ENCODE measurements around the gene IL34. TPM values are rescaled to one million over a fixed set of nuclear protein-coding genes. Genes with fewer than 3 reads are reported as not detected.
A peak's percentile ranks its signal among the peaks of the same experiment; 100 is the strongest.
"Not testable (repeated sequence)": the region's sequence is repeated elsewhere in the genome, so short reads cannot be mapped to it uniquely, and the experiment has no call there.

The IL34 gene
- polyA plus RNA-seq (2013, experiment 1 of 2; ENCODE audit: insufficient read length), result 0.37 TPM
- polyA plus RNA-seq (2013, experiment 2 of 2; ENCODE audit: insufficient read length), result 2.1 TPM

DNA sequence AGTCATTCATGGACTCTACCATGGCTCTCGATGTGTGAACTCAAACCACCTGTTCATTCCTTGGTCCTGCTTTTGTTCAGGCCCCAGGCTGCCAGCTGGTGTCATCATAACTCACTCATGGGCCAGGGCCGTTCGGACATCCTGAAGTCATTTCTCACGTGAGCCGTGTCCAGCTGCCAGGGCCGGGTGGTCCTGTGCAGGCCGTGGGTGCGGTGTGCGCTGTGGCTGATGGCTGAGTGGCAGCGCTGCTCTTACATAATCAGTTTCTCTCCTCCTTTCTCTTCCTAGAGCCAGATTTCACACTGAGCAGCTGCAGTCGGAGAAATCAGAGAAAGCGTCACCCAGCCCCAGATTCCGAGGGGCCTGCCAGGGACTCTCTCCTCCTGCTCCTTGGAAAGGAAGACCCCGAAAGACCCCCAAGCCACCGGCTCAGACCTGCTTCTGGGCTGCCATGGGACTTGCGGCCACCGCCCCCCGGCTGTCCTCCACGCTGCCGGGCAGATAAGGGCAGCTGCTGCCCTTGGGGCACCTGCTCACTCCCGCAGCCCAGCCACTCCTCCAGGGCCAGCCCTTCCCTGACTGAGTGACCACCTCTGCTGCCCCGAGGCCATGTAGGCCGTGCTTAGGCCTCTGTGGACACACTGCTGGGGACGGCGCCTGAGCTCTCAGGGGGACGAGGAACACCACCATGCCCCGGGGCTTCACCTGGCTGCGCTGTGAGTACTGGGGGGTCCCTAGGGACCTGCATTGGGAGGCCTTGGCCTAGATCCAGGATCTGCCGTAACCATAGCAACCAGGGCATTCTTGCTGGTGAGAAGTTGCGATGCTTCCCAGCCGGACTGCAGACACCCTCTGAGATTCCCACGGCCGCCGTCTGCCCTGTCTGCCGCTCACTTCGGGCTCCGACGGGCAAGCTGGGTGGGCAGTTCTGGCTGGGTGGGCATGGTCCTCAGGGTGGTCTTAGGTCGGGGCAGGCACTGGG is at the start of gene IL34:
Gene IL34 (plus strand): TSS at position 300 of the 982 bp plus-strand sequence. CDS start 389 bp downstream, at position 689.
- DNase-seq, result no peak

DNA sequence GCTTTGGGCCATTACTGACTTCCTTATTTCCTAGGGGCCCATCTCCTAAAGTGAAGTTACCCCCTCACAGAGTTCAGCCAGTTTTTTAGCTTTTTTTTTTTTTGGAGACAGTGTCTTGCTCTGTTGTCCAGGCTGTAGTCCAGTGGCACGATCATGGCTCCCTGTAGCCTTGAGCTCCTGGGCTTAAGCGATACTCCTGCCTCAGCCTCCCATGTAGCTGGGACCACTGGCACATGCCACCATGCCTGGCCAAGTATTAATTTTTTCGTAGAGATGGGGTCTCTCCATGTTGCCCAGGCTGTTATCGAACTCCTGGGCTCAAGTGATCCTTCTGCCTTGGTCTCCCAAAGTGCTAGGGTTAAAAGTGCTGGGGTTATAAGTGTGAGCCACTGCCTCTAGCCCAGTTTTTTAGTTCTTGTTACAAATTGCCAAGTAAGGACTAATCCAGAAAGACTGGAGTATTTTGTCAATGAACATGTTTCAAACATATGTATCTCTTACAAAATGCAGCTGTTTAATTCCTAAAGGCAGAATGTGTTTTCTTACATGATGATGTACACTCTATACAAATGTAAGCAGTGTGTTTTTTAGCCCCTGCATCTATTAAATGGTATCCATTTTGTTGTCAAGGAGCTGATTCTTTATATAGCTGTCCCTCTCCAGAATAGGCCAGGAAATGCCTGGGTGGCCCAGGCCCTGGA is 49.1 kb upstream of the IL34 start:
- DNase-seq, result no peak

DNA sequence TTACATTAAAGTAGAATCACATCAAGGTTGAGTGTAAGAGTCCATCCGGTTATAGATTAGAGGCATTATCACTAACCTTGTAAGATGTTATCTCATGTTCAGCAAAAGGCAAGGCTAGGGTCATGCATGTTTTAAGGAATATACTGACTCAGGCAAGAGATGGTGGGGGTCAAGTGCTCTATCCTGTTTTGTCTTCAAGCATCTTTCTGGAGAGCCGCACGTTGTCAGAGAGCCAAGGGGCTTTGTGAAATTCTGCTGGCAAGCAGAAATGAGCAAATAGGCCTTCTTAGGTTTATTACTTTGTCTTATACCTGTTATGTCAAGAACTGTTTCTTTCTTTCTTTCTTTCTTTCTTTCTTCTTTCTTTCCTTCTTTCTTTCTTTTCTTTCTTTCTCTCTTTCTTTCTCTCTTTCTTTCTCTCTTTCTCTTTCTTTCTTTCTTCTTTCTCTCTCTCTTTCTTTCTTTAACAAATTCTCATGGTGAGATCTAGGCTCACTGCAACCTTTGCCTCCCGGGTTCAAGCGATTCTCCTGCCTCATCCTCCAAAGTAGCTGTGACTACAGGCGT is 47.3 kb upstream of the IL34 start:
- DNase-seq, result no peak

DNA sequence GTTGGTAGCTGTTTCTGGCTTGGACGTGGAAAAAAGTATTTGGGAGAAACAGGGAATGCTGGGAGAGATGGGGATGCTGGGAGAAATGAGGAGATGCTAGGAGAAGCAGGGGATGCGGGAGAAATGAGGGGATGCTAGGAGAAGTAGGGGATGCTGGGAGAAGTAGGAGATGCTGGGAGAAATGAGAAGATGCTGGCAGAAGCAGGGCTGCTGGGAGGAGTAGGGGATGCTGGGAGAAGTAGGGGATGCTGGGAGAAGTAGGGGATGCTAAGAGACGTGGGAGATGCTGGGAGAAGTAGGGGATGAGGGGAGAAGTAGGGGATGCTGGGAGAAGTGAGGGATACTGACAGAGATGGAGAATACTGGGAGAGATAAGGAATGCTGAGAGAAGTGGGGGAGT is 45.6 kb upstream of the IL34 start:
- no peak for DNase-seq

DNA sequence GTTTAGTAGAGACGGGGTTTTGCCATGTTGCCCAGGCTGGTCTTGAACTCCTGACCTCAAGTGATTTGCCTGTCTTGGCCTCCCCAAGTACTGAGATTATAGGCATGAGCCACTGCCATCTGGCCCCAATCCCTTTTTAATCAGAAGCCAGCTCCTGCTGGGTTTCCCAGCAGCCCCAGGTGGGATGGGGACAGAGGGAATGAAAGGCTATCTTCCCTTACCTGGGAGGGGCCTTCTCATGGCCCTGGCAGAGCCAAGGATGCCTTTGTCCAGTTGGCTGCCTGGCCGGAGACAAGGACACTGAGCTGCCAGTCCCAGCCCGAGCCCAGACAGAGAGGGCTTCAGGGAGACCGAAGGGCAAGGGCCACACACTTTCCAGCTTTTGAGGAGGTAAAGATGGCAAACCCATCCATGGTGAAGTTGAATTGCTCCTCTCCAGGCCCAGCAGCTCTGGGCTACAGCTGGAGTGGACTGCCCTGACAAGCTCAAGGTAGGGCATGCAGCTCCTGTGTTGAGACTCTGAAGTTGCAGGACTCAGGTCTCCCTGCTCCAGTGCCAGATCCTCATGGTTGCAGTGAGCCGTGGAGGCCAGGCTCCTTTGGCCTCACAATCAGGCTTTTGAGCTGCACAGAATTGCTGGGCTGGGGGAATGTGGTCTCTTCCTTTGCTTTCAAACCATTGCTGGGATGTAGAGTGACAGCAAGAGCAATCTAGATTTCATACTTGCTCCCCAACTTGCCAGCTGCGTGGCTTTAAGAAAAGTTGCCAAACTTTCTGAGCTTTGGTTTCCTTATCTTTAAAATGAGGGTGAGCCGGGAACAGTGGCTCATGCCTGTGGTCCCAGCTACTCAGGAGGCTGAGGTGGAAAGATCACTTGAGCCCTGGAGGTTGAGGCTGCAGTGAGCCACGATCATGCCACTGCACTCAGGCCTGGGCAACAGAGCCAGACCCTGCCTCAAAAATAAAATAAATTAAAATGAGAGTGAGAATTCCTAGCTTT is 44.5 kb upstream of the IL34 start:
- no peak for DNase-seq

DNA sequence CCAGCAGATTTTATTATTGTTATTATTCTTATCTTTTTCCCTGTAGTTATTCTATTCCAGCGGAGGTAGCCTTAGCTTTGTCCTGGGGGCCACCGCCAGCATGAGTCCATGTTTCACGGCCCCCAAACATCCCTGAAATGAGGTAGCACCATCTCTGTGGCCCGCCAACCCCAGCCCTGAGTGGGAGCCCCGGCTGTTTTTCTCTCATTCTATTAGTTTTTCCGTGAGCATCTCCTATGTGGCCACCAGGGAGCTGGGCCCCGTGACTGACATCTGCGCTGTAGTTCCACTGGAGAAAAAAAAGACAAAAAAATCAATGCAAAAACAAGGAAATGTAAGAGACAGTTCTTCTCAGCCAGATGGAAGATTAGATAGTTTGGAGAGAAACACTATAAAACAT is 43.5 kb upstream of the IL34 start:
- DNase-seq, result no peak

DNA sequence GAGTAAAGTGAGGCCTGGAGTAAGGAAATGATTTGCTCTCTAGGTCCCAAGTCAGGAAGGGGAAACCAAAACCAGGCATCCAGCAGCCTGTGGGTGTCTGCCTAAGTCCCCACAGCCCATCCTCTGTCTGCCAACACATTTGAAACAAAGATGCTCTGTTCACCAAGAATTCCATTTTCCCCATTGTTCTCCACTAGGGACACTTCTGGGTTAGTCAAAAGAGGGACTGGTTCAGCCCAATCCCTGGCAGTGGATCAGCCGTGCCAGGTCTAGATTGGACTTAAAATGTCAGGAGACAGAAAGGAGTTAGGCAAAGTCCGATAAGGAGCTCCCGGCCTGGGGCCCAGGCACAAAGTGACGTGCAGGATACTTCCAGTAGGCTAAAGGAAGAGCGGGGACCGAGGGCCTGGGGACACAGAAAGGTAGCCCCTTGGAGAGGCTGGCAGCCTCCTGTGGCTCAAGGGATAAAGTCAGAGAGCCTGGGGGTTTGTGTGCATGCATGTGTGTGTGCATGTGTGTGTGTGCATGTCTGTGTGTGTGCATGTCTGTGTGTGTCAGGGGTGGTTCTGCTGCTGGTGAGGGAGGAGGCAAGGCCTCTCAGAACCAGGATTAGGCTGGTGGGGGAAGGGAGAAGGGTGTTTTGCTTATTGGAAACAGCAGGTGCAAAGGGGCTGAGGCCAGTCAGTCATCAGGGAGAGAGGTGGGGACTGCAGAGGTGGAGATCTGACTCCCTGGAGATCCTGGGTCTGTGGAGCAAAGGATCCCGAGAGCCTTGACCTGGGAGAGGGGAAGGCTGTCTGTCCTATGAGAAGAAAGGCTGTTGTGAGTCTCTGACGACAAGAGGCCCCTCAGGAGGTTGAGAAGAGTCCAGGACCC is 41.7 kb upstream of the IL34 start:
- no peak for DNase-seq

DNA sequence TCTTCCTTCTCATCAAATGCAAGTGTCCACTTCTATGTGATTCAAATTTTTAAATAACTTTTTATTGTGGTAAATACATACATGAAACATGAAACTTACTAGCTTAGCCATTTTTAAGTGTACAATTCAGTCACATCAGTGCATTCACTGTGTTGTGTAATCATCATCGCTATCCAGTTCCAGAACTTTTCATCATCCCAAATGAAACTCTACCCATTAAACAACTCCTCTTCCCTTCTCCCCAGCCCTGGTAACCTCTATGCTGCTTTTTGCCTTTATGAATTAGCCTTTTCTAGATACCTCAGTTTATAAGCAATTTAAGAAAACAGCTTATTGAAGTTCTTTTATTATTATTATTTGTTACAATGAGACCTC is 41.1 kb upstream of the IL34 start:
- no peak for DNase-seq

DNA sequence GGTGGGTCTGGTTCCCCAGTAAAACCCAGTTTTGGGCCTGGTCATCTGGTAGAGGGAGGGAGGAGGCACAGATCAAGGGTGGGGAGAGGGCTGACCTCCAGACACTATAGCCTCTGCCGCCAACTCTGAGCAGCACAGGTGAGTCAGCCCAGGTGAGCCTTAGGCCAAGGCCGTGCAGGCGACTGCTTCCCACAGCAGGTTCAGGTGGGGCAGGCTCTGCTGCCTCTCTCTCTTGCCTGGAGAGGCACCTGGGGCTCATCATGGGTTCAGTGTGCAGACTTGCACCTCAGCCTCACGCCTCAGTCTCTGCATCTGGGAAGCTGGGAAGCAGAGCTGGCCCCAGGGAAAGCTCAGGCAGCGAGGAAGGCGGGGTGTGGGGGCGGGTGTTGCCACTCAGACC is 37.8 kb upstream of the IL34 start:
- no peak for DNase-seq

DNA sequence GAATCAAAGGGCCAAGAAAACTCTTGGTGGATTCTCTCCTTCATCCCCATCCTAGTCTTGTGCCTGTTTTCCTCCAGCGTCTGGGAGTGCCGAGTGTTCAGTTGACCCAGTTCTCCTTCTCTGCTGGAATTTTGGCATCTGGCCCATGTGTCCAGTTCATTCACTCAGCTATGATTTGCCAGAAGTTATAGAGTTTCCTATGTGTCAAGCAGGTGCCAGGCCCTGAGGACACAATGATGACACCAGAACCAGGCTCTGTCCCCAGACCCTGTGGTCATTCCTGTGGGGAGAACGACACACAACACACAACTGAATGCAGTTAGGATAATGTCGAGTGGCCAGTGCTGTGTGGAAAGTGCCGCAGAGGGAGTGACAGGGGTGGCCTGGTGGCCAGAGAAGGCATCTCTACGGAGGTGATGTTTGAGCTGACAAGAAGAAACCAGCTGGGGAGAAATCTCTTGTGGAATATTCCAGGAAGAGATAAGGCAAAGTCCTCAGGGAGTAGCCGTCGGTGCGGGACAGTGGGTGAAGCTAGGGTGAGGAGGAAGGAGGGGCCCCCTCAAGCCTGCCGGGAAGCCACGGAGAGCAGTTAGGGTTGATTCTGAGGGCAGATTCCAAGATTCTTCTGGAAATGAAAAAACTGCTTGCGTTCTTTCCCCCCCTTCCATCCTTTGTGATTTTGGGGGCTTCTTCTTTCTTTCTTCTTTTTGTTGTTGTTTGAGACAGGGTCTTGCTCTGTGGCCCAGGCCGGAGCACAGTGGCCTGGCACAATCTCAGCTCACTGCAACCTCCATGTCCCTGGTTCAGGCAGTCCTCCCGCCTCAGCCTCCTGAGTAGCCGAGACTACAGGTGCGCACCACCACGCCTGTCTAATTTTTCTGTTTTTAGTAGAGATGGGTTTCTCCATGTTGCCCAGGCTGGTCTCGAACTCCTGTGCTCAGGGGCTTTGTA is 35.8 kb upstream of the IL34 start:
- no peak for DNase-seq

DNA sequence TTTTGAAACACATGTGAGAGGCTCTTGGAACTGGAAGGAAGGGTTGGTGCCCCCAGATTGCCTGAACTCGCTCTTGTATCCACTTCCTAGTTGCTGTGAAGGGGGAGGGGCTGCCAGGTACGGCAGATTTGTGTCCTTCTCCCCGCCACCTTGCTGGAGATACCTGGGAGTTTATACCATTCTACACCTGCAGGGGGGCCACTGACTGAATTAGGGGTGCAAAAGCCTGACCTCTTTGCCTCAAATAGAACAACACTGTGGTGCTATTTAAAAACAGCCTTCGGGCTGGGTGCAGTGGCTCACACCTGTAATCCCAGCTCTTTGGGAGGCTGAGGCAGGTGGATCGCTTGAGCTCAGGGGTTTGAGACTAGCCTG is 35.1 kb upstream of the IL34 start:
- no peak for DNase-seq

DNA sequence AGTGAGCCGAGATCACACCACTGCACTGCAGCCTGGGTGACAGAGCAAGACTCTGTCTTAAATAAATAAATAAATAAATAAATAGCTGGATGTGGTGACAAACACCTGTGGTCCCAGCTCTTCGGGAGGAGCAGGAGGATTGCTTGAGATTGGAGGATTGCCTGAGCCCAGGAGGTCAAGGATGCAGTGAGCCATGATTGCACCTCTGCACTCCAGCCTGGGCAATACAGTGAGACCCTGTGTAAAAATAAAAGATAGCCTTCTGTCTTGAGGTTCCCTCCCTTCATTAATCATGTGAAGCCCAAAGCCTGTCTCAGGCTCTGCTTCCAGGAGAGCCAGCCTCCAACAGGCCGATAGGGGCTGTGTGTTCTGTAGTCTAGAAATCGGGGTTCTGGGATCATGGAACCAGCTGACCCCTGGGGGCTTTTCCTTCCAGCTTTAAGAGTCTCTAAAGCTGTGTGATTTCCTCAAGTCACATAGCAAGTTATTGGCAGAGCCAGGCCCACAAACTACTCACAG is 34.5 kb upstream of the IL34 start:
- no peak for DNase-seq

DNA sequence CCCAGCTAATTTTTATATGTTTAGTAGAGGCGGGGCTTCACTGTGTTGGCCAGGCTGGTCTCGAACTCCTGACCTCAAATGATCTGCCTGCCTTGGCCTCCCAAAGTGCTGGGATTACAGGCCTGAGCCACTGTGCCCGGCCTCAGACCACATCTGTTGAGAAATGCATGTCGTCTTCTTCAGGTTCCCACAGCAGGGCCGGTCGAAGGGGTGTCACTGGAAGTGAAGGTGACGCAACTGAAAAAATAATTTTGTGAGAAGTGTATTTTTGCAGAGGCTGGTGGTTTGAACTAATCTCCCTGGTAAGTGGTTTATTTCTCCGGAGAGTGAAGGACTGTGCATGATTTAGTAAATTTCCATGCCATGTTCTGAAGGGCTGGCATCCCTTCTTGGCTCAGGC is 33.4 kb upstream of the IL34 start:
- DNase-seq, result no peak

DNA sequence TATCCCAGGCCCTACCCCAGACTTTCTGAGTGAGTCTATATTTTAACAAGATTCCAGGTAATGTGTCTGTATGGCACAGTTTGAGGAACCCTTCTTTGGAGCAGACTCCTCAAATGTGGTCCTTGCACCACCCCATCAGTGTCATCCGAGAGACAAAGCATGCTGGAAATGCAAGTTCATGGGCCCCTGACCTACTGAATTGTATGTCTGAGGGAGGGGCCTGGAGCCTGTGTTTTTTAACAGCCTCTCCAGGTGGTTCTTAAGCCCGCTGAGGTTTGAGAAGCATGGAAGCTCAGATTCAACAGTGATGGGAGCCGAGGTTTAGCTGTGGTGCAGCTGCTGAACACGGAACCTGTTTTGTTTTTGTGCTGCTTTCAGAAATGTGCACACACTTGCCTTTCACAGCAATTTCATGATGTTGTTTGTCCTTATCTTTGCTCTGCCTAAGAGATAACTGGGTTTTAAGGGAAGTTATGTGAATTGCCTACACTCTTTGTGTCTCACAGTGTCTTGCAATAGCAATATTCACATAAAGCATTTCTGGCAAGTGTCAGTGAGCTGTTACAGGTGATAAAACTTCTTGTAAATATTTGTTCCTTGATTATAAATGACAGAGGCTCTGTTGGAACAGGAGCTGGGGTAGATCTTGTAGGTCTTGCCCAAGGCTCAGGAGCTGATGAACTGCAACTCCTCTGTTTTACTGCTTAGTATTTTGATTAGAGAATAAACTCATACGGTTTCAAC is 32.0 kb upstream of the IL34 start:
- no peak for DNase-seq

DNA sequence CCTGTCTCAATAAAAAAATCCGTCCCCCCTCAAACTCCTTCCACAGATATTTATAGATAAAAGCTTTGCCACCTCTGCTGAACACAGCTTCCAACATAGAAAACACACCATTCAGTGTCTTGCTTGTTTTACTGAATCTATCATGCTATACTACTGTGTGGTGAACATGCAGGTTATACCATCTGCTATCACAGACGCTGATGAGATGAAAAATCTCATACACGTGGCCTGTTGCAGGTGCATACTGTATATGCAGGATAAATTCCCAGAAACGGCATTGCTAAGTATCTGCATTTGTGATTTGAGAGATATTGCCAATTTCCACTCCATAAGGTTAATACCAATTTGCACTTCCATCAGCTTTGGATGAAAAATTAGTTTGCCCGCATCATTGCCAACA is 30.4 kb upstream of the IL34 start:
- DNase-seq, result no peak

DNA sequence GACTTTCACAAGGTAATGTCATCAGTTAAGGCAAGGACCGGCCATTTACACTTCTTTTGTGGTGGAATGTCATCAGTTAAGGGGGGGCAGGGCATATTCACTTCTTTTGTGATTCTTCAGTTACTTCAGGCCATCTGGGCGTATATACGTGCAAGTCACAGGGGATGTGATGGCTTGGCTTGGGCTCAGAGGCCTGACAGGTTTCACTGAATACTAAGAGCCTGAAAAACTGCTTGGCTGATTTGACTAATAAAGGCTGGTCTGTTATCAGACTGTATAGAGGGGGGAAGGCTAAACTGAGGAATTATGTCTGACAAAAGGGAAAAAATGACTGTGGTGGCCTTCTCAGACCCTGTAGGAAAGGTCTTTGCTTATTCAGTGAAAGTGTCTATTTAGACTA is 24.5 kb upstream of the IL34 start:
- DNase-seq, result not testable (repeated sequence)

DNA sequence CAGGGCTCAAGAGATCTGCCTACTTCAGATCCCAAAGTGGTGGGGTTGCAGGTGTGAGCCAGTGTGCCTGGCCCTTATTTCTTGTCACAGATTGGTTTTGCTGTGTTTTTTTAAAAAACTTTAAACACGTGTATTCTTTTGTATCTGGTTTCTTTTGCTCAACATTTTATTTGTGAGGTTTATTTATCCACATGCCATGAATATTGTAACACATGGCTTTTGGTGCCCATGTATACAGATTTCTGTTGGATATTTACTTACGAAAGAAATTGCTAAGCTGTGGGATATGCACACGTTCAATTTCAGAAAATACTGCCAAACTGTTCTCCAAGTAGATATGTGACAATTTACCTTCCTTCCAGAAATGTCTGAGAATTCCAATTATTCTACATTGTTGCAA is 18.7 kb upstream of the IL34 start:
- DNase-seq, result no peak

DNA sequence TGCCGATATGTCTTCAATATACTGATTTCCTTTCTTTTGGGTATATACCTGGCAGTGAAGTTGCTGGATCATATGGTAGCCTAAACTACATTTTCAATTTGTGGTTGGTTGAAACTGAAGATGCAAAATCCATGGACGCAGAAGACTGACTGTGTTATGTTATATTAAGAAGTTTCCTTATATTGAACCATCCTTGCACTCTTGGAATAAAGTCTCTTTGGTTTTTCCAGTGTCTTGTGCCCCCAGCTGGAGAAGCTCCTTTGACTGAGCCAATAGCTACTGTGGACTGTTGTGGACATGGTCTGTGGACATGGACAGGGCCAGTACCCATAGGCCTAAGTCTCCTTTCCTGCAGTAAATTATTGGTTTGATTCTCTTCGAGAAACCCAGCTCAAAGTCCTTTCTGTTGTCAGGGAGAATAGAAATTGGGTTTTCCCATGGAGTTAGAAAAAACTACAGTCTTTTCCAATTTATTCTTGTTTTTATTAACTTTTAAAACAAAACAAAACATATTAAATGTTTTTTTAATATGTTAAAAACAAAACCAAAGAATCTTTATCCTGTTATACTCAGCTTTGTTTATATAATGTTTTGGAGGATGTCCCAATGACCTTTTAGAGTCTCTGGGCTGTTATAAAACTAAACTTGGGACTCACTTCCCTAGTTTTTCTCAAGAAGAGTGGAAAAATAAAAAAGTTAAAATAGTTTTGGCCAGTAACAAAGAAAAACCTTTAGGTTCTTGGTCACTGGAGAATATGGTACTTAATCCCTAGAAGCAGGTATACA is 15.2 kb upstream of the IL34 start:
- peak; percentile 16 for DNase-seq

All from fibroblast of skin of back (primary cell).